Measurements from ENCODE around the gene CCT6B. TPM values are rescaled to one million over a fixed set of nuclear protein-coding genes. Genes with fewer than 3 reads are reported as not detected.
A peak's percentile ranks its signal among the peaks of the same experiment; 100 is the strongest.

The CCT6B gene
- total and polyA plus RNA-seq, 9 of the 15 experiments (the other 6 are each of a cell fraction or from before 2014, with no cell fraction given), result 0.25 to 0.91 (median 0.58) TPM

- TF ChIP-seq ZNF407 (IDR thresholded peaks at IDR 0.05; ENCODE audit: low read depth) (no peak), ADNP (tag; IDR thresholded peaks at IDR 0.05) (peak; percentile 30; the same call in 1 of the 2 replicates), ILK (tag; IDR thresholded peaks at IDR 0.05; ENCODE audit: borderline replicate concordance, low read depth) (no peak), MAFK (IDR thresholded peaks at IDR 0.05; ENCODE audit: low read length) (no peak), RBBP5 (IDR thresholded peaks at IDR 0.05; ENCODE audit: borderline replicate concordance, insufficient read depth, low read length, poor library complexity, severe bottlenecking) (no peak), POLR2AphosphoS2 (IDR thresholded peaks at IDR 0.05; ENCODE audit: low read length) (no peak), PPARD (CRISPR knock-in tag; IDR thresholded peaks at IDR 0.05) (no peak), TGIF2 (CRISPR knock-in tag; IDR thresholded peaks at IDR 0.05) (no peak), GATA2 (CRISPR knock-in tag; IDR thresholded peaks at IDR 0.05) (peak; percentile 73), ZNF12 (CRISPR knock-in tag; IDR thresholded peaks at IDR 0.05) (no peak), HNRNPL (IDR thresholded peaks at IDR 0.05; ENCODE audit: low read depth, low read length) (no peak), HMG20A (CRISPR knock-in tag; conservative IDR thresholded peaks at IDR 0.05) (no peak), ESRRB (CRISPR knock-in tag; IDR thresholded peaks at IDR 0.05; ENCODE audit: borderline replicate concordance) (no peak), TCF7 (IDR thresholded peaks at IDR 0.05; ENCODE audit: borderline replicate concordance) (no peak), ZNF449 (CRISPR knock-in tag; IDR thresholded peaks at IDR 0.05) (peak; percentile 36; the same call in 1 of the 2 replicates), ZNF408 (CRISPR knock-in tag; IDR thresholded peaks at IDR 0.05; ENCODE audit: low read depth) (no peak), ZNF589 (CRISPR knock-in tag; IDR thresholded peaks at IDR 0.05; ENCODE audit: low read depth) (peak; percentile 61; the same call in 1 of the 2 replicates), MYNN (IDR thresholded peaks at IDR 0.05) (0 out of 2 replicates have a peak, but pooled peaks have one; percentile 68), MYNN (CRISPR knock-in tag; IDR thresholded peaks at IDR 0.05) (no peak), SOX6 (IDR thresholded peaks at IDR 0.05) (peak; percentile 96)
- TF ChIP-seq, protein P1, sequence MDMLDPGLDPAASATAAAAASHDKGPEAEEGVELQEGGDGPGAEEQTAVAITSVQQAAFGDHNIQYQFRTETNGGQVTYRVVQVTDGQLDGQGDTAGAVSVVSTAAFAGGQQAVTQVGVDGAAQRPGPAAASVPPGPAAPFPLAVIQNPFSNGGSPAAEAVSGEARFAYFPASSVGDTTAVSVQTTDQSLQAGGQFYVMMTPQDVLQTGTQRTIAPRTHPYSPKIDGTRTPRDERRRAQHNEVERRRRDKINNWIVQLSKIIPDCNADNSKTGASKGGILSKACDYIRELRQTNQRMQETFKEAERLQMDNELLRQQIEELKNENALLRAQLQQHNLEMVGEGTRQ (CRISPR knock-in tag; IDR thresholded peaks at IDR 0.05), result no peak
These were observed 76.2 kb downstream of the CCT6B start (continued) for GRCh38 chr17:34885076-34885475.
